Panc1 (cell line): ENCODE results near the gene DENND4B.

ENCODE experiments used
- CTCF ChIP-seq: fragments of 450-650 bp; IDR thresholded peaks from 2 replicates; pipeline ENCODE4 v1.5.1; 2017; ENCODE audit warnings: mild to moderate bottlenecking
- REST ChIP-seq, 2 experiments: IDR thresholded peaks; 2 replicates each; pipeline ENCODE4 v1.6.1; 2011 to 2012; ENCODE audit warnings: low read depth in 2 of 2, control low read depth in 1 of 2, low read length in 1 of 2, mild to moderate bottlenecking in 1 of 2, moderate library complexity in 1 of 2; ENCODE audit not compliant: insufficient read depth in 1 of 2

DNA sequence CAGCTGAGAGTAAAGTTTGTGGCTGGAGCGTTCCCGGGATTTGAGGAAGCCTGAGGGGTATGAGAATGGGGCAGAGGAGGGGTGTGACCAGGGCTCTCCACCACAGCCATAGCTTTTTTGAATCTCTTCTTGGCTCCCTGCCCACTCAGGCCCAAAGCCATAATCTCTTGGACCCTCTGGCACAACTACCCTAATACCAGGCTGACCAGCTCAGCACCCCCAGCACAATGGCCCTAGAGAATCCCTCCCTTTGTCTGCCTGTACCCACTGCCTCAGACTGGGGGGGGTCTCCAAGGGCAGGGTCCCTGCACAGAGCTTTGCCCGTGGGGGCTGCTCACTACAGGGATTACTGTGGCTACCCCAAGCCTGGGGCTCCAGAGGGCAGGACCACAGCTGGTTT is 7.5 kb downstream of the DENND4B start:
- TF ChIP-seq CTCF (no peak), REST (IDR thresholded peaks at IDR 0.05; ENCODE audit: insufficient read depth in 1 of 2, low read depth in 2 of 2, low read length in 1 of 2) (no peak)
